Measurements from ENCODE around the gene AURKAIP1. TPM values are rescaled to one million over a fixed set of nuclear protein-coding genes. Genes with fewer than 3 reads are reported as not detected.

Gene AURKAIP1
- total and polyA plus RNA-seq, 4 donors: 38.4 to 175 (median 97.7) TPM

DNA sequence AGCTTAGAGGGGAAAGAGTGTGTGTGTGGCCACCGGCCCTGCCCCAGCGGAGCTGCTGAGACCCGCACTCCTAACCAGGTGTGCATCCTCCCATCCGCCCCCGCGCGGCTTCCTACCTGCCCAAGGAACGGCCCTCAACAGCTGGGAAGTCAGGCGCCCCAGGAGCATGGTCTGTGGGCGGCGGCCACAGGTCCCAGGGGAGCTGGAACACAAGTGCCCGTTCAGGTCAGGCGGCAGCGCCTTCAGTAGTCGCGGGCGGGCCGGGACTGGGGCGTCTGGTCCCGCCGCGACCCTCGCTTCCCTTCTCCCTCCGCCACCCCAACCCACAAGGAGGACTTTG lies 448 bp downstream of the AURKAIP1 start:
- peak overlapping the region; percentile 77 to 87 for H3K27ac ChIP-seq (ENCODE audit: low read depth in 1 of 2, low read length in 2 of 2)
- H3K9me3 ChIP-seq (ENCODE audit: control insufficient read depth in 4 of 4, low read length in 3 of 4): no peaks in the 10 kb centered on the region
- H3K27me3 ChIP-seq (ENCODE audit: control insufficient read depth in 4 of 4, insufficient read depth in 4 of 4, low read length in 3 of 4): no peaks in the 10 kb centered on the region
- H3K36me3 ChIP-seq (ENCODE audit: control insufficient read depth in 4 of 4, insufficient read depth in 3 of 4, low read depth in 1 of 4, low read length in 3 of 4): peaks cover 0 to 4% (median 0%) of the 10 kb centered on the region in 4 donors
- H3K4me1 ChIP-seq (ENCODE audit: control insufficient read depth in 4 of 4, insufficient read depth in 4 of 4, low read length in 3 of 4): peaks cover 7 to 33% (median 28%) of the 10 kb centered on the region in 4 donors
- H3K9ac ChIP-seq (ENCODE audit: low read depth in 1 of 2, low read length in 2 of 2): peak overlapping the region; percentile 68 to 94
- TF ChIP-seq, protein P1, sequence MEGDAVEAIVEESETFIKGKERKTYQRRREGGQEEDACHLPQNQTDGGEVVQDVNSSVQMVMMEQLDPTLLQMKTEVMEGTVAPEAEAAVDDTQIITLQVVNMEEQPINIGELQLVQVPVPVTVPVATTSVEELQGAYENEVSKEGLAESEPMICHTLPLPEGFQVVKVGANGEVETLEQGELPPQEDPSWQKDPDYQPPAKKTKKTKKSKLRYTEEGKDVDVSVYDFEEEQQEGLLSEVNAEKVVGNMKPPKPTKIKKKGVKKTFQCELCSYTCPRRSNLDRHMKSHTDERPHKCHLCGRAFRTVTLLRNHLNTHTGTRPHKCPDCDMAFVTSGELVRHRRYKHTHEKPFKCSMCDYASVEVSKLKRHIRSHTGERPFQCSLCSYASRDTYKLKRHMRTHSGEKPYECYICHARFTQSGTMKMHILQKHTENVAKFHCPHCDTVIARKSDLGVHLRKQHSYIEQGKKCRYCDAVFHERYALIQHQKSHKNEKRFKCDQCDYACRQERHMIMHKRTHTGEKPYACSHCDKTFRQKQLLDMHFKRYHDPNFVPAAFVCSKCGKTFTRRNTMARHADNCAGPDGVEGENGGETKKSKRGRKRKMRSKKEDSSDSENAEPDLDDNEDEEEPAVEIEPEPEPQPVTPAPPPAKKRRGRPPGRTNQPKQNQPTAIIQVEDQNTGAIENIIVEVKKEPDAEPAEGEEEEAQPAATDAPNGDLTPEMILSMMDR (IDR thresholded peaks at IDR 0.05; ENCODE audit: low read depth, low read length, missing input control): no peak
- no peak for TF ChIP-seq TAF1 (conservative IDR thresholded peaks at IDR 0.05)
- peak overlapping the region; percentile 70 to 98 (median 82) for H3K4me3 ChIP-seq (ENCODE audit: low read depth in 1 of 3, low read length in 3 of 3)
- DNase-seq (ENCODE audit: low spot score): no peak
- under 1% methylated on average over 24 of the region's 24 CpGs for WGBS

DNA sequence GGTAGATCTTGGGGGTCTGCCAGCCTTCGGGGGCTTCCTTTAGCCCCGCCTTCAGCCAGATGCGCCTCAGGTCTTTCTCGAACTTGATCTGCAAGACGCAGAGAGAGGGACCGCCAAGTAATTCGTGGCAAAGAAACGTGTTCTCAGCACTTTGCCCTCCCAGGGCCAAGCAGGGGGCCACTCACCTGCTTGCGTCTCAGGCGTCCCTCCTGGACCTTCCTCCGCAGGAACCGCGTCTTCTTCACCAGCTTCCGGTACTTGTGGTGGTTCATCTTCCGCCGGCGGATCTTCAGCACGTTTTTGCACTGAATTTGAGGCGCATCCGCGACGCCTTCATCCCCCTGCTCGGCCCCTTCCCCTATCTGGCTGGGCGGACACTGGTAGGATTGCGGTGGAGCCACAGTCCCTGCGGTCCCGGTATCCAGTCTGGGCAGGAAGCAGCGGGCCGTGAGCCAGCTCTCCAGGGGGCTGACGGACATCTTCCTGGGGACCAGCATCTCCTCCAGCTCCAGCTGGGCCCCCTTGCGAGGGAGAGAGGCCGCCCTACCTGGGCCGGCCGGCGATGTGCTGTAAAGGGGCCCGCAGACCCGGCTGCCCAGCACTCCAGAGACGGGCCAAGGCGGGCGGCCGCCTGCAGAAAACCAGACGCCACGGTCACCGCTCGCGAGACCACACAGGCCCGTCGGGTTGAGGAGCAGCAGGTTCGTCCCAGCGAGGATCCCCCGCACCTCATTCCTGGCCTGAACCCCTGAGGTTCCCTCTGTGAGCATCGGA lies 1.0 kb downstream of the AURKAIP1 start:
- peaks cover 0 to 4% (median 0%) of the 10 kb centered on the region in 4 donors for H3K36me3 ChIP-seq (ENCODE audit: control insufficient read depth in 4 of 4, insufficient read depth in 3 of 4, low read depth in 1 of 4, low read length in 3 of 4)
- DNase-seq (ENCODE audit: low spot score): no peak
- peaks cover 7 to 33% (median 28%) of the 10 kb centered on the region in 4 donors for H3K4me1 ChIP-seq (ENCODE audit: control insufficient read depth in 4 of 4, insufficient read depth in 4 of 4, low read length in 3 of 4)
- H3K27me3 ChIP-seq (ENCODE audit: control insufficient read depth in 4 of 4, insufficient read depth in 4 of 4, low read length in 3 of 4): no peaks in the 10 kb centered on the region
- TF ChIP-seq, protein P2, sequence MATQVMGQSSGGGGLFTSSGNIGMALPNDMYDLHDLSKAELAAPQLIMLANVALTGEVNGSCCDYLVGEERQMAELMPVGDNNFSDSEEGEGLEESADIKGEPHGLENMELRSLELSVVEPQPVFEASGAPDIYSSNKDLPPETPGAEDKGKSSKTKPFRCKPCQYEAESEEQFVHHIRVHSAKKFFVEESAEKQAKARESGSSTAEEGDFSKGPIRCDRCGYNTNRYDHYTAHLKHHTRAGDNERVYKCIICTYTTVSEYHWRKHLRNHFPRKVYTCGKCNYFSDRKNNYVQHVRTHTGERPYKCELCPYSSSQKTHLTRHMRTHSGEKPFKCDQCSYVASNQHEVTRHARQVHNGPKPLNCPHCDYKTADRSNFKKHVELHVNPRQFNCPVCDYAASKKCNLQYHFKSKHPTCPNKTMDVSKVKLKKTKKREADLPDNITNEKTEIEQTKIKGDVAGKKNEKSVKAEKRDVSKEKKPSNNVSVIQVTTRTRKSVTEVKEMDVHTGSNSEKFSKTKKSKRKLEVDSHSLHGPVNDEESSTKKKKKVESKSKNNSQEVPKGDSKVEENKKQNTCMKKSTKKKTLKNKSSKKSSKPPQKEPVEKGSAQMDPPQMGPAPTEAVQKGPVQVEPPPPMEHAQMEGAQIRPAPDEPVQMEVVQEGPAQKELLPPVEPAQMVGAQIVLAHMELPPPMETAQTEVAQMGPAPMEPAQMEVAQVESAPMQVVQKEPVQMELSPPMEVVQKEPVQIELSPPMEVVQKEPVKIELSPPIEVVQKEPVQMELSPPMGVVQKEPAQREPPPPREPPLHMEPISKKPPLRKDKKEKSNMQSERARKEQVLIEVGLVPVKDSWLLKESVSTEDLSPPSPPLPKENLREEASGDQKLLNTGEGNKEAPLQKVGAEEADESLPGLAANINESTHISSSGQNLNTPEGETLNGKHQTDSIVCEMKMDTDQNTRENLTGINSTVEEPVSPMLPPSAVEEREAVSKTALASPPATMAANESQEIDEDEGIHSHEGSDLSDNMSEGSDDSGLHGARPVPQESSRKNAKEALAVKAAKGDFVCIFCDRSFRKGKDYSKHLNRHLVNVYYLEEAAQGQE (IDR thresholded peaks at IDR 0.05): no peak
- no peak for TF ChIP-seq SP1 (IDR thresholded peaks at IDR 0.05)
- TF ChIP-seq, protein P1 (IDR thresholded peaks at IDR 0.05; ENCODE audit: low read depth, low read length, missing input control): no peak
- peak overlapping the region; percentile 70 to 98 (median 82) for H3K4me3 ChIP-seq (ENCODE audit: low read depth in 1 of 3, low read length in 3 of 3)
- peak overlapping the region in 1 of 2 donors; percentile 77 for H3K27ac ChIP-seq (ENCODE audit: low read depth in 1 of 2, low read length in 2 of 2)
- H3K9me3 ChIP-seq (ENCODE audit: control insufficient read depth in 4 of 4, low read length in 3 of 4): no peaks in the 10 kb centered on the region
- 50% methylated on average over 52 of the region's 52 CpGs for WGBS
- H3K9ac ChIP-seq (ENCODE audit: low read depth in 1 of 2, low read length in 2 of 2): peak overlapping the region in 1 of 2 donors; percentile 94

DNA sequence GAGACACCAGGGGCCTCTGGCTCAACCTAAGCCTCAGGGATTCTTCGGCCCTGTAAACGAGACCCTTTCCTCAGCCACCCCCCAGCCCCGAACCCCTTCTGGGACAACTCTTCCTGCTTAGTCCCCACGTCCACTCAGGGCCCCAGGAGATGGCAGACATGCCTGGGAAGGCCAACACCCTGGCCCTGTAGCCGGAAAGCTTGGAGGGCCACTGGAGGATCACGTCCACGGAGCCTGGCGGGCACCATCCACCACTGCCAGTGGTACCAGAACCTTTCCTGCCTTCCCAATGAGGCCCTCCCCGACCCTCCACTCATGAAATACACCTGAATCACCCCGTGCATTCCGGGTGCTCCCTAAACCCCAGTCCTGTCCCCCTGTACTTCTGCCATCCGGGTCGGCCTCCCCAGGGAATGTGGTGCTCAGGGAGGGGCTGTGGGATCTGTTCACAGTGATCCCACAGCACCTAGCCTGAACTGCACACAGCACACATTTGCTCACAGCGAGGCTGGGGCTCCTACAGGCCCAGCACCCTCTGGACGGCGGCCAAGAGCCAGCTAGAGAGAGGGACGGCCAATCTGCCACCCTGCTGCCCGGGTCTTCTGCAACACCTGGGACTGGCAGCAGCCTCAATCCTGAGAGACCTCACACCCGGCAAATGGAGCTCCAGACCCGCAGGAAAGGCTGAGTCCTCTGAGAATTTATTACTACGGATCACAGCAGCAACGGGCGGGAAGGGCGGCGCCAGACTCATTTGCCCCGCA lies 1.8 kb downstream of the AURKAIP1 start:
- peaks cover 0 to 4% (median 0%) of the 10 kb centered on the region in 4 donors for H3K36me3 ChIP-seq (ENCODE audit: control insufficient read depth in 4 of 4, insufficient read depth in 3 of 4, low read depth in 1 of 4, low read length in 3 of 4)
- no peak for DNase-seq (ENCODE audit: low spot score)
- TF ChIP-seq RXRA (IDR thresholded peaks at IDR 0.05): no peak
- TF ChIP-seq HNF4G (IDR thresholded peaks at IDR 0.05): no peak
- no peak for TF ChIP-seq NR2F2 (IDR thresholded peaks at IDR 0.05)
- TF ChIP-seq GABPA (IDR thresholded peaks at IDR 0.05 in 1 of 2, conservative IDR thresholded peaks at IDR 0.05 in 1 of 2): no peak
- TF ChIP-seq YY1 (IDR thresholded peaks at IDR 0.05): no peak
- no peak for TF ChIP-seq EGR1 (IDR thresholded peaks at IDR 0.05; ENCODE audit: low read depth in 2 of 2)
- no peak for TF ChIP-seq FOXA2 (IDR thresholded peaks at IDR 0.05)
- TF ChIP-seq, protein P3, sequence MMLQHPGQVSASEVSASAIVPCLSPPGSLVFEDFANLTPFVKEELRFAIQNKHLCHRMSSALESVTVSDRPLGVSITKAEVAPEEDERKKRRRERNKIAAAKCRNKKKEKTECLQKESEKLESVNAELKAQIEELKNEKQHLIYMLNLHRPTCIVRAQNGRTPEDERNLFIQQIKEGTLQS (IDR thresholded peaks at IDR 0.05): no peak
- TF ChIP-seq FOXA1 (IDR thresholded peaks at IDR 0.05): no peak
- TF ChIP-seq TAF1 (conservative IDR thresholded peaks at IDR 0.05): no peak
- TF ChIP-seq RAD21 (IDR thresholded peaks at IDR 0.05): no peak
- TF ChIP-seq, protein P4, sequence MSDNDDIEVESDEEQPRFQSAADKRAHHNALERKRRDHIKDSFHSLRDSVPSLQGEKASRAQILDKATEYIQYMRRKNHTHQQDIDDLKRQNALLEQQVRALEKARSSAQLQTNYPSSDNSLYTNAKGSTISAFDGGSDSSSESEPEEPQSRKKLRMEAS (IDR thresholded peaks at IDR 0.05): no peak
- TF ChIP-seq HNF4A (conservative IDR thresholded peaks at IDR 0.05): no peak

More for the DNA sequence above, 1.8 kb downstream of the AURKAIP1 start:
- WGBS: 86% methylated on average over 26 of the region's 26 CpGs
- H3K27ac ChIP-seq (ENCODE audit: low read depth in 1 of 2, low read length in 2 of 2): no peak overlapping the region
- H3K9ac ChIP-seq (ENCODE audit: low read depth in 1 of 2, low read length in 2 of 2): no peak overlapping the region
- no peak overlapping the region for H3K4me3 ChIP-seq (ENCODE audit: low read depth in 1 of 3, low read length in 3 of 3)
- H3K27me3 ChIP-seq (ENCODE audit: control insufficient read depth in 4 of 4, insufficient read depth in 4 of 4, low read length in 3 of 4): no peaks in the 10 kb centered on the region
- H3K4me1 ChIP-seq (ENCODE audit: control insufficient read depth in 4 of 4, insufficient read depth in 4 of 4, low read length in 3 of 4): peaks cover 7 to 33% (median 28%) of the 10 kb centered on the region in 4 donors
- no peaks in the 10 kb centered on the region for H3K9me3 ChIP-seq (ENCODE audit: control insufficient read depth in 4 of 4, low read length in 3 of 4)

Data from liver (tissue), 9 donors.